ENCODE results near the gene PHEX.

- TF ChIP-seq CTCF (IDR thresholded peaks at IDR 0.05) (no peak), POLR2AphosphoS5 (IDR thresholded peaks at IDR 0.05) (no peak), POLR2A (IDR thresholded peaks at IDR 0.05) (no peak), EP300 (IDR thresholded peaks at IDR 0.05) (peak in 1 of 4 donors; percentile 24)
Measured at GRCh38 chrX:21996872-21997455, 35.2 kb upstream of the PHEX start.

Measured in sigmoid colon (tissue), 4 donors.